GM12865 (cell line): ENCODE data around the gene EPHA3.

Experiments used
- DNase-seq: peaks from one replicate; pipeline ENCODE4 v3.0.0; 2010; ENCODE audit warnings: low read depth
- H3K4me3 ChIP-seq: 2 replicates; pipeline ENCODE4 v1.5.1; 2011; ENCODE audit warnings: mild to moderate bottlenecking, low read depth, low read length, control low read depth
- TF ChIP-seq, protein P1 (sequence below): IDR thresholded peaks from 2 replicates; pipeline ENCODE4 v1.5.1; 2011; ENCODE audit warnings: low read length, control low read depth, low read depth, inconsistent platforms; ENCODE audit not compliant: insufficient read depth; ENCODE audit errors: missing control alignments

The EPHA3 gene

DNA sequence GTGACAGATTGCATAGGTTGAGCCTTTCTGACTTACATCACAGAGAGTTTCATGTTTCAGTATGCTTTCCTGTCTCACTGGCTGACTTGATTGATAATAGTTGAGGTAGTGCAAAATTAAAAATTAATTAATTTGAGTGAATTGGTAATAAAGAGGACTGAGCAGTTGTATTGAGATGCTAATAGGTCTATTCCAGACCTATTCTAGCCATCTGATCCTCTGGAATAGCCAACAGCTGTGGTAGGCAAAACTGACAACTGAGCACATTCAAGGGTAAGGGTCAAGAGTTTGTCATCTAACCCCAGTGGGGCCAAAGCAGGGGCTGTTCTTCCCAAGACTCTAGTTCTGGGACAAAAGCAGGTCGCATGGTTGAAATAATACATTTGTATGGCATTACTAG is 132.4 kb downstream of the EPHA3 start:
- no peak for DNase-seq
- TF ChIP-seq, protein P1, sequence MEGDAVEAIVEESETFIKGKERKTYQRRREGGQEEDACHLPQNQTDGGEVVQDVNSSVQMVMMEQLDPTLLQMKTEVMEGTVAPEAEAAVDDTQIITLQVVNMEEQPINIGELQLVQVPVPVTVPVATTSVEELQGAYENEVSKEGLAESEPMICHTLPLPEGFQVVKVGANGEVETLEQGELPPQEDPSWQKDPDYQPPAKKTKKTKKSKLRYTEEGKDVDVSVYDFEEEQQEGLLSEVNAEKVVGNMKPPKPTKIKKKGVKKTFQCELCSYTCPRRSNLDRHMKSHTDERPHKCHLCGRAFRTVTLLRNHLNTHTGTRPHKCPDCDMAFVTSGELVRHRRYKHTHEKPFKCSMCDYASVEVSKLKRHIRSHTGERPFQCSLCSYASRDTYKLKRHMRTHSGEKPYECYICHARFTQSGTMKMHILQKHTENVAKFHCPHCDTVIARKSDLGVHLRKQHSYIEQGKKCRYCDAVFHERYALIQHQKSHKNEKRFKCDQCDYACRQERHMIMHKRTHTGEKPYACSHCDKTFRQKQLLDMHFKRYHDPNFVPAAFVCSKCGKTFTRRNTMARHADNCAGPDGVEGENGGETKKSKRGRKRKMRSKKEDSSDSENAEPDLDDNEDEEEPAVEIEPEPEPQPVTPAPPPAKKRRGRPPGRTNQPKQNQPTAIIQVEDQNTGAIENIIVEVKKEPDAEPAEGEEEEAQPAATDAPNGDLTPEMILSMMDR: no peak
- H3K4me3 ChIP-seq: no peak overlapping the region

DNA sequence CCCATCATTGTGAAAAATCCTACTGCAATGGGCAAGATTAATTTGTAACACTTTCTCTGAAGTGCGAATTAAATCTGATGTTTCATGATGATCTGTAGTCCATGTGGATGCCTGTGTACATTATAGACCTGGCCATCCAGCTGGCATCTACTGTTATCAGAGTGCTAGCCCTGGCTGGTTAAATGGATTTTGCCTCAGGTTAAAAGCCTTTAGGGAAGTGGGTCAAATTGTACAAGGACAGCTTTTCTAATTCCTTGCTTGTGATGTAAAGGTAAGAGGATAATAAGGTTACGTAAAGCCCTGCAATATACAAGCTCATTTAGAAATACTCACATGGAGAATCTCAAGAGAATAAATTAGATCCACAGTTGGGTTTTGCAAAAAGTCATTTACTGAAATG is 138.2 kb downstream of the EPHA3 start:
- H3K4me3 ChIP-seq: no peak overlapping the region
- no peak for DNase-seq
- TF ChIP-seq, protein P1: no peak

DNA sequence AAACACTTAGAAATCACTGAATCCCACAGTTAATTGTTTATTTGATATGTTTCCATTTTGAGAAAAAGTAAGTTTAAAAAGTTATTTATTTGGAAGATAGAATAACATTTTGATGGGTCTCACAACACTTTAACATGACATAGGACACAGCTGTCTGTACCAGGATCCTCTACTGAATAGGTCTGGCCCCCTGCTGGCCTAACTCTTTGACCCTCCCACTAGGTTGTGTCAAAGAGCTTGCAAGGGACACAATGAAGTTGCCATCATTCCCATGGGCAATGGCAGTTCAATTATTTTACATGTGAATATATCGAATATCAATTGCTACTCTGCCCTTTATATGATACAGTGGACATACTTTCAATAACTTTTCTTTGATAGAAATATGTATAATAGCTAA is 138.9 kb downstream of the EPHA3 start:
- no peak overlapping the region for H3K4me3 ChIP-seq
- DNase-seq: peak; percentile 25
- TF ChIP-seq, protein P1: peak; percentile 18

DNA sequence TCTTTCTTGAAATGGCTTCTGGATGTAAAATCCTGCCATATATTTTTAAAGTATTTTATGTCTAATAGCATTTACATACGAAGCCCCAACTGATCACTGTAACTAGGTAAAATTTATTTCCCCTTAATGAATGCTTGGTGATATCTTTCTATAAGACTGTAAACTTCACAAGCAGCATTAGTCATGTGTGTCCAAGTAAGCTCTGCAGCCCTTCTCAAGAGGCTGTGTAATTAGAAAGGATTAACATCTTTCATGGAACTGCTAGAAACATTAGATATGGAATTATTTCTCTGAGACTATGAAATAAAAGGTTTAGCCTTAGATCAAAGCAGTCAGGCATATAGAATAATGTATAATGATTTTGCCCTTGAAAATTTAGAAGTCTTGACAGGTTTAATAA is 143.3 kb downstream of the EPHA3 start:
- H3K4me3 ChIP-seq: no peak overlapping the region

DNA sequence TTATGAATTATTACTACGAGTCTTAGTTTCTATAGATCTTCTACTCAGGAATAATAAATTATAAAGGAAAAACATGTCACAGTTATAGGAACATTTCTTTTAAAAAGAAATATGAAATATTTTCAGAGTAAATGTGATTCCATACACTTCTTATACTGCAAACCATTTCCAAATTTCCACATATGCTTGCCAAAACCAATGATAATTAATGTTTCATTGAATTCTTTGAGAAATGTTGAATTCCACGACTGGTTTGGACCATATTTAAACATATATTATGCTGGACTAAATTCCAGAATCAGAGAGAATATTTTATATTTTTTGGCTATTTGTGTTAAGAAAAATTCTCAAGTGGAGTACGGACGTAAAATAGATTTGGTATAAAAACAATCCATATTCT is 144.6 kb downstream of the EPHA3 start:
- TF ChIP-seq, protein P1: no peak

More for the DNA sequence above, 143.3 kb downstream of the EPHA3 start:
- DNase-seq: no peak
- TF ChIP-seq, protein P1: no peak

DNA sequence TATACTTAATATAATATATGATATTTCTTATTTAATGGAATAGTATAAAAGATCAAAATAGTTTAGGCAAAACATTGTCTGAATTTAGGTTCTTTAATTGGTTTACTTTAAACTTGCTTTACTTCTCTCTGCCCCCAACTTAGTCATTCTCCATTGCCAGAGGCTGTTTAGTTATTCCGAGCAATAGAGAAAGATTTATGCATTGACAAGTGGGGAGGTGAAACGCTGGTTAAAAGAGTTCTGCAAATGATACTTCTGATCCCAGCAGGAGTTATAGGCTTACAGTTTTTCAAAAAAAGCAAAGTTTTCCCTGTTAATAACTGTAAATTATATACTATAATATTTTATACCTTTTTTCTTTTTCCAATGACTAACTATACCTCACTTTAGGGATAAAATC is 145.4 kb downstream of the EPHA3 start:
- TF ChIP-seq, protein P1: no peak
- DNase-seq: no peak
- no peak overlapping the region for H3K4me3 ChIP-seq

More for the DNA sequence above, 144.6 kb downstream of the EPHA3 start:
- no peak overlapping the region for H3K4me3 ChIP-seq
- no peak for DNase-seq

DNA sequence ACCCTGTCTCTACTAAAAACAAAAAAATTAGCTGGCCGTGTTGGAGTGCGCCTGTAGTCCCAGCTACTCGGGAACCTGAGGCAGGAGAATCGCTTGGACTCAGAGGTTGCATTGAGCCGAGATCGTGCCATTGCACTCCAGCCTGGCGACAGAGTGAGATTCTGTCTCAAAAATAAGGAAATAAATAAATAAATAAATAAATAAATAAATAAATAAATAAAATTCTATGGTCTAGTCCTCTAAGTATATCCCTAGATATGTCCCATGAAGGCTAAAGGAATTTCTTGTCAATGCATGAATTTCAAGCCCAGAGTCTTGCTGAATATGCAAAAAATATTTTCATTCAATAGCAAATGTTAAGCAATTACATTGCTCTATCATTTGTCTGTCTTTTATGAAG is 149.0 kb downstream of the EPHA3 start:
- DNase-seq: no peak
- no peak overlapping the region for H3K4me3 ChIP-seq
- TF ChIP-seq, protein P1: no peak
